IPS DF 4.7 (cell line): Measurements from ENCODE around the gene ISL2.

ENCODE experiments used
- DNase-seq: peaks from one replicate; pipeline ENCODE4 v3.0.0-alpha.2; 2013; ENCODE audit warnings: low spot score; ENCODE audit errors: extremely low read depth

ISL2 gene

DNA sequence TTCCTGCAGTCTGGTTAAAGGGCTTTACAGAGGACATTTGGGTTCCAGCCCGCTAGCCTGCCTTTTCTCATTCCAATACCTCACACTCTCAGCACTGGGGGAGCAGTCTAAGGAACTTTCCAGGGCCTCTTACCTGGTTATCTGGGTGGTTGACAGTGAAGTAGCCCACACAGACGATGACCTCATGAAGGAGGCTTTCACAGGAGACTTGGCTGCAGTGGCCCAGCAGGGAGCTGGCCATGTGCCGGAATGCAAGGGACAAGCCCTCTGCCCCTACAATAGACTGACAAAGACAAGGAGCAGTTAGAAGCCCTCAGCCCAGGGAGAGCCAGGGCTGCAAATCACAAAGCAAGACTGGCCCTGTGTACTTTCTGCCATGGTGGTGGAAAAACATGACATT is 39.5 kb downstream of the ISL2 start:
- peak; percentile 11 for DNase-seq

DNA sequence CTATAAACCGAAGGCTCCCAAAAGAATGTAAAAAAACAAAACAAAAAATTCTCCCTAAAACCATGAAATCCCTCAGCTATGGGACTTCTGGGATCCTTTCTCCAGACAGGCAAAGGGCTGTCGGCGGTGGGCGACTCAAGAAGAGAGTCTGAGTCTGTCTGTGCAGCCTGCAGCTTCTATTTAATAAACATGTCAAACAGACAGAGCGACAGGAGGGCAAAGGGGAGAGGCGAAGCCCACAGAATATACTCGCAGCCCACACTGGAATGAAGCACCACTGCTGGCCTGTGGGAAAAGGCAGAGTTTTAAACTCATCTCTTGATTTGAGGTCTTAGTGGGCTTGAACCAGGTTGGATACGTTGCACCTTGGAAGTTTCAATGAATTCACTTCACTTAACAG is 40.2 kb downstream of the ISL2 start:
- DNase-seq = no peak

GRCh38 chr15:76377217-76377616 is 40.6 kb downstream of the ISL2 start:
- DNase-seq = no peak

GRCh38 chr15:76377751-76378150 is 41.2 kb downstream of the ISL2 start:
- no peak for DNase-seq

- DNase-seq = no peak
Observed at GRCh38 chr15:76378691-76379090, 42.1 kb downstream of the ISL2 start.

GRCh38 chr15:76380249-76380648 is 43.7 kb downstream of the ISL2 start:
- no peak for DNase-seq

DNA sequence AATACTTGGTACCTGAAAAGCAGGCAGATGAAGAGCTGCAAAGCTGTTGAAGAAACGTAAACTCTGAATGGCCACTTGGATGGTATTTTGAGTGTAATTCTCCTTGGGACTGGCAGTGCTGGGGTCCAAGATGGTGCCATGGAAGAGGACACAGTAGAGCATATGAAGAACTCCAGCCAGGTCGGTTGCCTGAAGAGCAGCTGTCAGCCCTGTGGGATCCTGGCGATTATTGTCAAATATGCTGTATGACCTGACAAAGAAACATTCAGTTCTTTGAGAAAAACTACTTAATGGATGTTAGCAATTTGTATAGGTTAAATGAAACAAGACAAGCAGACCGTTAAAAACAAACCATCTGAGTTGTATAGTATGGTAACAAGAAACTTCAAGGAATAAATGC is 44.8 kb downstream of the ISL2 start:
- no peak for DNase-seq

GRCh38 chr15:76382987-76383728 is 46.6 kb downstream of the ISL2 start:
- DNase-seq = no peak

- DNase-seq = no peak
Observed at GRCh38 chr15:76384409-76384808, 47.8 kb downstream of the ISL2 start.

GRCh38 chr15:76386178-76386577 is 49.6 kb downstream of the ISL2 start:
- DNase-seq = no peak

GRCh38 chr15:76386926-76387325 is 50.4 kb downstream of the ISL2 start:
- DNase-seq = no peak

DNA sequence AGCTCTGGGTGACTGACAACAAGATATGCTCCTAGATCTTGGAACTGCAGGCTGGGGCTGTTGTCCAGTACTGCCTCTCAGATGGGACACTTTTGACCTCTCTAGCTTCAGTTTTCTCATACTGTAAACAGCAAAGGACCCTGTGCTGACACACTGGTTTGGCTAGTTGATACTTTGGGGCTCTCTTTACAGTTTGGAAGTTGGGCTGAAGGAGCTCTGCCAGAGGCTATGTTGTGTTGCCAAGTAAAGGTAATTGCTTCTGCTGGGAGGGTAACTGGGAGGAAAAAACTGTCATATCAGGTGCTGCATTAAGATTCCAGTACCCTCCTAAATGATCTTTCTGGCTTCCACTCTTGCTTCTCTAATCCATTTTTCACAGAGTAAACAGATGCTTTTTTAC is 54.0 kb downstream of the ISL2 start:
- DNase-seq = no peak

- no peak for DNase-seq
Observed at GRCh38 chr15:76391309-76391708, 54.7 kb downstream of the ISL2 start.

DNA sequence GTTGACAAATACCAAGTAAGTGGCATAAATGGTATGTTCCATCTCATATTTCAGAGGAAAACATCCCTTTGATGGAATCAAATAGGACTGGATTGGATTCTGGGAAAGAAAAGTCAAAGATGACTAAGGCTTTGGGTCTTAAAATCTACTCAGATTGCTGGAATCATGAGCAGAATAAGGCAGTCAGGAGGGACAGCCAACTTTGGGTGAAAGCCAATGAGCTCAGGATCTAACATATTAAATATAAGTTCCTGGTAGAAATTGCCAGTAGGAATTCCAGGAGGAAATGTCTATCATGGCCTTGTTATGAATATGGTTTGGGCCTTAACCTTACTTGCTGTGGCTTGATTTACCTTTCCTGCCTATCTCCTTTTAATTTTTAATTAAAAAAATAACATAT is 55.3 kb downstream of the ISL2 start:
- DNase-seq = no peak
